A549 (cell line): ENCODE data around the gene KCNQ1. TPM values are rescaled to one million over a fixed set of nuclear protein-coding genes. Genes with fewer than 3 reads are reported as not detected.

Source experiments
- ATAC-seq, 2 experiments: fragments of 200-7000 bp in 1 of 2; fragments of >200 bp in 1 of 2; cut with Nextera tagmentation in 1 of 2; cut with Tn5 transposase in 1 of 2; 3 replicates each; pipeline versions ENCODE4 v1.8.0 to v1.9.1; 2018 to 2020; ENCODE audit warnings: mild to moderate bottlenecking in 1 of 2, moderate library complexity in 1 of 2
- CTCF ChIA-PET: fragments of 300-600 bp; sonication (Branson Sonifier 250); formaldehyde crosslinking; extraction: SDS; loops from one replicate; lab custom pipeline; 2021; ENCODE audit warnings: antibody characterized with exemption, inconsistent platforms; lab: Yijun Ruan, JAX
- POLR2A ChIA-PET: fragments of 350-600 bp; formaldehyde crosslinking; extraction: SDS; loops from one replicate; lab custom pipeline; 2021; ENCODE audit warnings: antibody characterized with exemption, inconsistent platforms; lab: Yijun Ruan, JAX
- DNase-seq, 2 experiments: peaks; one replicate each; pipeline versions ENCODE4 v3.0.0 to v3.0.0-alpha.2; 2011 to 2016; ENCODE audit warnings: low read depth in 1 of 2, low spot score in 1 of 2
- FAIRE-seq: peaks from 2 replicates; lab custom pipeline; 2011; peaks lifted over from hg19 to GRCh38; lab: Jason Lieb, UNC
- H3K27ac ChIP-seq, 2 experiments: fragments of >200 bp; sonication (Bioruptor Twin); formaldehyde crosslinking; 3 replicates each; pipeline ENCODE4 v1.5.1; 2016 to 2017
- H3K4me1 ChIP-seq: fragments of >200 bp; sonication (Bioruptor Twin); formaldehyde crosslinking; 3 replicates; pipeline ENCODE4 v1.6.1; 2016
- H3K4me2 ChIP-seq: fragments of >200 bp; sonication (Bioruptor Twin); formaldehyde crosslinking; 3 replicates; pipeline ENCODE4 v1.6.1; 2016
- H3K4me3 ChIP-seq: fragments of >200 bp; sonication (Bioruptor Twin); formaldehyde crosslinking; 3 replicates; pipeline ENCODE4 v1.5.1; 2016
- H3K9me3 ChIP-seq: fragments of >200 bp; sonication (Bioruptor Twin); formaldehyde crosslinking; 3 replicates; pipeline ENCODE4 v1.6.1; 2016
- BHLHE40 ChIP-seq: IDR thresholded peaks from 2 replicates; pipeline ENCODE4 v1.6.1; 2012; ENCODE audit warnings: low read depth, low read length, inconsistent platforms
- CEBPB ChIP-seq, 2 experiments: fragments of >200 bp in 1 of 2; sonication (Bioruptor Twin) in 1 of 2; formaldehyde crosslinking in 1 of 2; IDR thresholded peaks; 2 replicates each; pipeline ENCODE4 v1.6.1; 2012 to 2016
- EP300 ChIP-seq, 2 experiments: fragments of >200 bp; sonication (Bioruptor Twin); formaldehyde crosslinking; IDR thresholded peaks; 2 replicates in 1 of 2; 3 replicates in 1 of 2; pipeline ENCODE4 v1.6.1; 2016 to 2017
- FOXS1 ChIP-seq: fragments of 250-450 bp; sonication (Bioruptor Pico); IDR thresholded peaks from 2 replicates; pipeline ENCODE4 v1.5.0; 2020; ENCODE audit warnings: mild to moderate bottlenecking, moderate library complexity
- HDAC2 ChIP-seq: fragments of 200-600 bp; sonication (generic); IDR thresholded peaks from 2 replicates; pipeline ENCODE4 v1.6.1; 2016
- HOXA7 ChIP-seq: fragments of 250-450 bp; sonication (Bioruptor Pico); IDR thresholded peaks from 2 replicates; pipeline ENCODE4 v1.5.0; 2020; ENCODE audit warnings: mild to moderate bottlenecking, moderate library complexity
- MYC ChIP-seq: IDR thresholded peaks from 2 replicates; pipeline ENCODE4 v1.6.1; 2012; ENCODE audit warnings: mild to moderate bottlenecking, inconsistent platforms, low read length, improper control_type of control experiment, borderline replicate concordance
- NFE2L2 ChIP-seq: fragments of 150-350 bp; conservative IDR thresholded peaks from 2 replicates; pipeline ENCODE4 v1.6.1; 2014; ENCODE audit warnings: low read length
- POLR2A ChIP-seq: IDR thresholded peaks from 2 replicates; pipeline ENCODE4 v1.6.1; 2012; ENCODE audit warnings: mild to moderate bottlenecking, low read length
- REST ChIP-seq: fragments of 200-600 bp; sonication (generic); IDR thresholded peaks from 2 replicates; pipeline ENCODE4 v1.6.1; 2016; ENCODE audit warnings: antibody characterized with exemption, mild to moderate bottlenecking, moderate library complexity
- RNF2 ChIP-seq: fragments of 200-600 bp; sonication (generic); IDR thresholded peaks from 2 replicates; pipeline ENCODE4 v1.6.1; 2016; ENCODE audit warnings: low read depth, mild to moderate bottlenecking, antibody characterized with exemption, moderate library complexity, borderline replicate concordance
- TP53 ChIP-seq: fragments of 250-450 bp; sonication (Bioruptor Pico); IDR thresholded peaks from 2 replicates; pipeline ENCODE4 v1.5.0; 2021; ENCODE audit warnings: mild to moderate bottlenecking, moderate library complexity
- USF2 ChIP-seq: fragments of 450-650 bp; IDR thresholded peaks from 2 replicates; pipeline ENCODE4 v1.6.1; 2014; ENCODE audit warnings: antibody characterized with exemption
- ZNF302 ChIP-seq: fragments of 250-450 bp; sonication (Bioruptor Pico); IDR thresholded peaks from 2 replicates; pipeline ENCODE4 v1.9.0; 2021; ENCODE audit warnings: inconsistent platforms, mild to moderate bottlenecking, moderate library complexity
- WGBS: methylation state at CpG from one replicate; pipeline ENCODE4 v1.1.6; 2017; ENCODE audit errors: missing lambda C conversion rate; 5-methylcytosine and 5-hydroxymethylcytosine counted together
- polyA plus RNA-seq, 4 experiments: library from polyadenylated mRNA; depleted of rRNA in 3 of 4; stranded (reverse); fragments of >200 nt; fragmentation: RNase III in 1 of 4; extraction: RNeasy Plus Mini Kit Qiagen cat#74134 plus additional on column Dnase treatment in 1 of 4; gene quantifications; 2 replicates in 3 of 4; 3 replicates in 1 of 4; pipeline ENCODE4 v1.2.3, GENCODE V29; 2011 to 2017
- TF ChIP-seq, protein P1 (sequence below): IDR thresholded peaks from 2 replicates; pipeline ENCODE4 v1.6.1; 2012
- TF ChIP-seq, protein P2 (sequence below): fragments of >200 bp; sonication (Bioruptor Twin); formaldehyde crosslinking; IDR thresholded peaks from 3 replicates; pipeline ENCODE4 v1.5.1; 2016
- TF ChIP-seq, protein P3 (sequence below): fragments of 250-450 bp; sonication (Bioruptor Pico); IDR thresholded peaks from 2 replicates; pipeline ENCODE4 v1.5.0; 2021; ENCODE audit warnings: mild to moderate bottlenecking, moderate library complexity, borderline replicate concordance

Gene KCNQ1
- polyA plus RNA-seq, 2 of the 4 experiments (the other 2 are of a cell fraction): 0.14 to 0.17 TPM

- no peak overlapping the region for H3K27ac ChIP-seq
- ChIA-PET CTCF (interaction anchor here (0.9 to 31.0 kb wide), 8 partner anchors 9 to 231 kb away, joined by 4 to 903 read pairs (median 99); partner anchors contain the start of genes C11orf21, TSPAN32 and TSSC4), POLR2A (no interaction called here)
- WGBS: 74% methylated on average over 18 of the region's 18 CpGs
- no peaks in the 10 kb centered on the region for H3K4me1 ChIP-seq
- no peak overlapping the region for H3K4me2 ChIP-seq
- no peak for TF ChIP-seq NFE2L2
- no peak for FAIRE-seq
- H3K9me3 ChIP-seq: no peaks in the 10 kb centered on the region
- H3K4me3 ChIP-seq: no peak overlapping the region
- no peak for DNase-seq
- no peak for ATAC-seq
These were observed 28.0 kb upstream of the KCNQ1 start for GRCh38 chr11:2416765-2417164.

GRCh38 chr11:2417856-2418692 is 26.7 kb upstream of the KCNQ1 start:
- no peak overlapping the region for H3K4me3 ChIP-seq
- ChIA-PET POLR2A (no interaction called here), CTCF (interaction anchor here (0.8 to 31.0 kb wide), 14 partner anchors 10 to 262 kb away, joined by 3 to 903 read pairs (median 15); partner anchors contain the start of genes C11orf21, TSPAN32 and TSSC4)
- ATAC-seq: no peak
- FAIRE-seq: no peak
- no peak for TF ChIP-seq BHLHE40
- no peak for TF ChIP-seq HOXA7 (CRISPR knock-in tag)
- TF ChIP-seq EP300 (IDR thresholded peaks at IDR 0.05): no peak
- no peak for TF ChIP-seq FOXS1 (CRISPR knock-in tag)
- TF ChIP-seq POLR2A: no peak
- TF ChIP-seq ZNF302: no peak
- TF ChIP-seq USF2: no peak
- no peak for TF ChIP-seq TP53 (CRISPR knock-in tag)
- TF ChIP-seq, protein P1, sequence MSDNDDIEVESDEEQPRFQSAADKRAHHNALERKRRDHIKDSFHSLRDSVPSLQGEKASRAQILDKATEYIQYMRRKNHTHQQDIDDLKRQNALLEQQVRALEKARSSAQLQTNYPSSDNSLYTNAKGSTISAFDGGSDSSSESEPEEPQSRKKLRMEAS: no peak
- no peak for TF ChIP-seq MYC
- no peak for TF ChIP-seq CEBPB (IDR thresholded peaks at IDR 0.05)
- TF ChIP-seq REST: no peak
- TF ChIP-seq, protein P2, sequence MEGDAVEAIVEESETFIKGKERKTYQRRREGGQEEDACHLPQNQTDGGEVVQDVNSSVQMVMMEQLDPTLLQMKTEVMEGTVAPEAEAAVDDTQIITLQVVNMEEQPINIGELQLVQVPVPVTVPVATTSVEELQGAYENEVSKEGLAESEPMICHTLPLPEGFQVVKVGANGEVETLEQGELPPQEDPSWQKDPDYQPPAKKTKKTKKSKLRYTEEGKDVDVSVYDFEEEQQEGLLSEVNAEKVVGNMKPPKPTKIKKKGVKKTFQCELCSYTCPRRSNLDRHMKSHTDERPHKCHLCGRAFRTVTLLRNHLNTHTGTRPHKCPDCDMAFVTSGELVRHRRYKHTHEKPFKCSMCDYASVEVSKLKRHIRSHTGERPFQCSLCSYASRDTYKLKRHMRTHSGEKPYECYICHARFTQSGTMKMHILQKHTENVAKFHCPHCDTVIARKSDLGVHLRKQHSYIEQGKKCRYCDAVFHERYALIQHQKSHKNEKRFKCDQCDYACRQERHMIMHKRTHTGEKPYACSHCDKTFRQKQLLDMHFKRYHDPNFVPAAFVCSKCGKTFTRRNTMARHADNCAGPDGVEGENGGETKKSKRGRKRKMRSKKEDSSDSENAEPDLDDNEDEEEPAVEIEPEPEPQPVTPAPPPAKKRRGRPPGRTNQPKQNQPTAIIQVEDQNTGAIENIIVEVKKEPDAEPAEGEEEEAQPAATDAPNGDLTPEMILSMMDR: no peak
- TF ChIP-seq, protein P3, sequence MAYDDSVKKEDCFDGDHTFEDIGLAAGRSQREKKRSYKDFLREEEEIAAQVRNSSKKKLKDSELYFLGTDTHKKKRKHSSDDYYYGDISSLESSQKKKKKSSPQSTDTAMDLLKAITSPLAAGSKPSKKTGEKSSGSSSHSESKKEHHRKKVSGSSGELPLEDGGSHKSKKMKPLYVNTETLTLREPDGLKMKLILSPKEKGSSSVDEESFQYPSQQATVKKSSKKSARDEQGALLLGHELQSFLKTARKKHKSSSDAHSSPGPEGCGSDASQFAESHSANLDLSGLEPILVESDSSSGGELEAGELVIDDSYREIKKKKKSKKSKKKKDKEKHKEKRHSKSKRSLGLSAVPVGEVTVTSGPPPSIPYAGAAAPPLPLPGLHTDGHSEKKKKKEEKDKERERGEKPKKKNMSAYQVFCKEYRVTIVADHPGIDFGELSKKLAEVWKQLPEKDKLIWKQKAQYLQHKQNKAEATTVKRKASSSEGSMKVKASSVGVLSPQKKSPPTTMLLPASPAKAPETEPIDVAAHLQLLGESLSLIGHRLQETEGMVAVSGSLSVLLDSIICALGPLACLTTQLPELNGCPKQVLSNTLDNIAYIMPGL (CRISPR knock-in tag): no peak
- TF ChIP-seq RNF2: no peak
- TF ChIP-seq HDAC2: no peak
- TF ChIP-seq, all 56 proteins: peak for 0
- Histone ChIP-seq H3K27ac (no peak overlapping the region), H3K4me2 (no peak overlapping the region), H3K9me3 (no peaks in the 10 kb centered on the region), H3K4me1 (no peaks in the 10 kb centered on the region)
- 44% methylated on average over 9 of the region's 30 CpGs for WGBS
- DNase-seq: no peak
